WTC11 (cell line): Measurements from ENCODE around the gene OMA1. TPM values are rescaled to one million over a fixed set of nuclear protein-coding genes. Genes with fewer than 3 reads are reported as not detected.
"Not testable (repeated sequence)": the region's sequence is repeated elsewhere in the genome, so short reads cannot be mapped to it uniquely, and the experiment has no call there.

Experiments used
- ATAC-seq: fragments of 200-7000 bp; cut with Tn5 transposase; 2 replicates; pipeline ENCODE4 v1.10.0; 2021; ENCODE audit warnings: mild to moderate bottlenecking, moderate library complexity
- CTCF ChIA-PET: fragments of 300-600 bp; sonication (Branson Sonifier 250); formaldehyde crosslinking; loops from one replicate; lab custom pipeline; 2021; ENCODE audit warnings: antibody characterized with exemption; lab: Charles Lee
- POLR2A ChIA-PET: fragments of 350-600 bp; sonication (Branson Sonifier 250); formaldehyde crosslinking; loops from one replicate; lab custom pipeline; 2021; ENCODE audit warnings: antibody characterized with exemption; lab: Charles Lee
- DNase-seq: peaks from one replicate; pipeline ENCODE4 v3.0.0; 2021; ENCODE audit warnings: low spot score
- H3K27ac Mint-ChIP-seq: 2 replicates; pipeline ENCODE4 v1.8.0; 2021; ENCODE audit warnings: mixed read lengths
- H3K27me3 Mint-ChIP-seq: 2 replicates; pipeline ENCODE4 v1.8.0; 2021; ENCODE audit warnings: low read depth, mild to moderate bottlenecking, moderate library complexity, mixed read lengths
- H3K36me3 Mint-ChIP-seq: 2 replicates; pipeline ENCODE4 v1.8.0; 2021; ENCODE audit warnings: mixed read lengths
- H3K4me1 Mint-ChIP-seq: 2 replicates; pipeline ENCODE4 v1.8.0; 2022; ENCODE audit warnings: mixed read lengths
- H3K4me3 Mint-ChIP-seq: 2 replicates; pipeline ENCODE4 v1.8.0; 2021; ENCODE audit warnings: mild to moderate bottlenecking, moderate library complexity, mixed read lengths
- H3K9me3 Mint-ChIP-seq: 2 replicates; pipeline ENCODE4 v1.8.0; 2021; ENCODE audit warnings: mixed read lengths
- AFF4 ChIP-seq: sonication (generic); formaldehyde crosslinking; IDR thresholded peaks from 2 replicates; pipeline ENCODE4 v1.8.1; 2023; ENCODE audit warnings: mild to moderate bottlenecking, missing genetic modification reagents, borderline replicate concordance
- CREM ChIP-seq: sonication (generic); formaldehyde crosslinking; IDR thresholded peaks from 2 replicates; pipeline ENCODE4 v1.8.1; 2022; ENCODE audit warnings: mild to moderate bottlenecking, missing genetic modification reagents, moderate library complexity
- E2F5 ChIP-seq: sonication (generic); formaldehyde crosslinking; IDR thresholded peaks from 2 replicates; pipeline ENCODE4 v1.8.1; 2022; ENCODE audit warnings: mild to moderate bottlenecking, moderate library complexity, missing genetic modification reagents
- ETV6 ChIP-seq: sonication (generic); formaldehyde crosslinking; IDR thresholded peaks from 2 replicates; pipeline ENCODE4 v1.8.1; 2022; ENCODE audit warnings: mild to moderate bottlenecking, missing genetic modification reagents
- FOXP1 ChIP-seq: sonication (generic); formaldehyde crosslinking; IDR thresholded peaks from 2 replicates; pipeline ENCODE4 v1.8.0; 2022; ENCODE audit warnings: missing genetic modification reagents, mild to moderate bottlenecking, moderate library complexity, borderline replicate concordance
- NFYB ChIP-seq: sonication (generic); formaldehyde crosslinking; conservative IDR thresholded peaks from 2 replicates; pipeline ENCODE4 v1.8.0; 2022; ENCODE audit warnings: low read depth, missing genetic modification reagents
- NR1H2 ChIP-seq: sonication (generic); formaldehyde crosslinking; IDR thresholded peaks from 2 replicates; pipeline ENCODE4 v1.9.0; 2021; ENCODE audit warnings: mild to moderate bottlenecking, moderate library complexity, missing genetic modification reagents
- NR3C1 ChIP-seq: sonication (generic); formaldehyde crosslinking; conservative IDR thresholded peaks from 2 replicates; pipeline ENCODE4 v1.8.1; 2023; ENCODE audit warnings: low read depth, mild to moderate bottlenecking, missing genetic modification reagents
- PRDM15 ChIP-seq: sonication (generic); formaldehyde crosslinking; IDR thresholded peaks from 2 replicates; pipeline ENCODE4 v1.8.0; 2022; ENCODE audit warnings: missing genetic modification reagents
- RELA ChIP-seq: sonication (generic); formaldehyde crosslinking; IDR thresholded peaks from 2 replicates; pipeline ENCODE4 v1.8.1; 2022; ENCODE audit warnings: missing genetic modification reagents, mild to moderate bottlenecking, borderline replicate concordance
- TCF7 ChIP-seq: sonication (generic); formaldehyde crosslinking; IDR thresholded peaks from 2 replicates; pipeline ENCODE4 v1.8.0; 2022; ENCODE audit warnings: mild to moderate bottlenecking, low read depth, missing genetic modification reagents, moderate library complexity
- TEAD1 ChIP-seq: sonication (generic); formaldehyde crosslinking; IDR thresholded peaks from 2 replicates; pipeline ENCODE4 v1.8.0; 2022; ENCODE audit warnings: mild to moderate bottlenecking, missing genetic modification reagents
- TEAD4 ChIP-seq: sonication (generic); formaldehyde crosslinking; IDR thresholded peaks from 2 replicates; pipeline ENCODE4 v1.8.0; 2022; ENCODE audit warnings: mild to moderate bottlenecking, missing genetic modification reagents
- ZNF425 ChIP-seq: fragments of 250-450 bp; sonication (Bioruptor Pico); conservative IDR thresholded peaks from 2 replicates; pipeline ENCODE4 v1.9.0; 2021; ENCODE audit warnings: mild to moderate bottlenecking
- ZNF532 ChIP-seq: fragments of 250-450 bp; sonication (Bioruptor Pico); IDR thresholded peaks from 2 replicates; pipeline ENCODE4 v1.9.0; 2021; ENCODE audit warnings: mild to moderate bottlenecking, borderline replicate concordance
- total RNA-seq: library from RNA; stranded (reverse); gene quantifications from 3 replicates; pipeline ENCODE4 v1.2.3, GENCODE V29; 2021

OMA1 gene
- total RNA-seq, 1 experiment from 2014 or later = 10.5 TPM

GRCh38 chr1:58496042-58496441, 50.5 kb downstream of the OMA1 start (continued):
- no peak for TF ChIP-seq ZNF532 (CRISPR knock-in tag)
- TF ChIP-seq CREM (CRISPR knock-in tag) = no peak
- TF ChIP-seq NFYB = no peak

GRCh38 chr1:58488914-58489313, 57.6 kb downstream of the OMA1 start:
- CTCF ChIA-PET, H3K4me3 Mint-ChIP-seq, H3K27ac Mint-ChIP-seq, DNase-seq, H3K4me1 Mint-ChIP-seq, H3K27me3 Mint-ChIP-seq, POLR2A ChIA-PET, ATAC-seq: not testable (repeated sequence)
- H3K9me3 Mint-ChIP-seq = peaks cover 22% of the 10 kb centered on the region
- peaks cover 26% of the 10 kb centered on the region for H3K36me3 Mint-ChIP-seq

- CTCF ChIA-PET = no interaction called here
- no peak overlapping the region for H3K4me3 Mint-ChIP-seq
- no peaks in the 10 kb centered on the region for H3K4me1 Mint-ChIP-seq
- no peak overlapping the region for H3K27ac Mint-ChIP-seq
- POLR2A ChIA-PET = no interaction called here
- DNase-seq (no peak), ATAC-seq (no peak)
- H3K27me3 Mint-ChIP-seq = no peaks in the 10 kb centered on the region
- peaks cover 19% of the 10 kb centered on the region for H3K9me3 Mint-ChIP-seq
- H3K36me3 Mint-ChIP-seq = peaks cover 27% of the 10 kb centered on the region
- TF ChIP-seq RELA (CRISPR knock-in tag) (no peak), NR3C1 (CRISPR knock-in tag) (no peak), FOXP1 (no peak), PRDM15 (CRISPR knock-in tag) (no peak), ZNF425 (CRISPR knock-in tag) (no peak), TEAD1 (no peak), E2F5 (no peak), TEAD4 (no peak), TCF7 (CRISPR knock-in tag) (no peak), AFF4 (CRISPR knock-in tag) (no peak), ETV6 (no peak), NR1H2 (no peak)
These were observed 59.5 kb downstream of the OMA1 start for GRCh38 chr1:58487002-58487401.
